HCT116 (cell line): ENCODE data around the gene MAP7.

Experiments
- CBX3 ChIP-seq: IDR thresholded peaks from 2 replicates; pipeline ENCODE4 v1.6.1; 2012; ENCODE audit warnings: low read depth
- CEBPB ChIP-seq: IDR thresholded peaks from 2 replicates; pipeline ENCODE4 v1.6.1; 2012; ENCODE audit warnings: low read depth
- EZH2 ChIP-seq: fragments of 200-600 bp; sonication (generic); IDR thresholded peaks from 2 replicates; pipeline ENCODE4 v1.6.1; 2017; ENCODE audit warnings: antibody characterized with exemption, mixed run types
- EZH2phosphoT487 ChIP-seq: fragments of 200-600 bp; IDR thresholded peaks from 2 replicates; pipeline ENCODE4 v1.6.1; 2018; ENCODE audit warnings: antibody characterized with exemption, borderline replicate concordance
- JUND ChIP-seq: IDR thresholded peaks from 2 replicates; pipeline ENCODE4 v1.6.1; 2012
- POLR2A ChIP-seq: IDR thresholded peaks from 2 replicates; pipeline ENCODE4 v1.7.0; 2011; ENCODE audit warnings: borderline replicate concordance; ENCODE audit not compliant: insufficient read depth, insufficient read length; ENCODE audit errors: extremely low read depth
- RAD21 ChIP-seq: IDR thresholded peaks from 2 replicates; pipeline ENCODE4 v1.6.1; 2012; ENCODE audit warnings: low read depth, mild to moderate bottlenecking
- SP1 ChIP-seq: IDR thresholded peaks from 2 replicates; pipeline ENCODE4 v1.6.1; 2012; ENCODE audit warnings: low read depth
- TCF7L2 ChIP-seq: IDR thresholded peaks from 2 replicates; pipeline ENCODE4 v1.7.0; 2011; ENCODE audit warnings: borderline replicate concordance, inconsistent platforms; ENCODE audit not compliant: insufficient read depth, insufficient read length; ENCODE audit errors: extremely low read depth
- YY1 ChIP-seq: IDR thresholded peaks from 2 replicates; pipeline ENCODE4 v1.6.1; 2011; ENCODE audit warnings: low read length, low read depth, moderate library complexity, mild to moderate bottlenecking; ENCODE audit not compliant: insufficient replicate concordance; ENCODE audit errors: extremely low read depth
- ZNF274 ChIP-seq: fragments of 200-500 bp; sonication (Bioruptor generic); IDR thresholded peaks from 2 replicates; pipeline ENCODE4 v1.6.1; 2014; ENCODE audit warnings: mild to moderate bottlenecking, low read depth, low read length, inconsistent platforms
- TF ChIP-seq, protein P1 (sequence below): IDR thresholded peaks from 2 replicates; pipeline ENCODE4 v1.6.1; 2012; ENCODE audit warnings: low read depth
- TF ChIP-seq, protein P2 (sequence below): IDR thresholded peaks from 2 replicates; pipeline ENCODE4 v1.6.1; 2012
- TF ChIP-seq, protein P3 (sequence below), 3 experiments: fragments of 200-600 bp in 1 of 3; sonication (generic) in 1 of 3; IDR thresholded peaks in 2 of 3; conservative IDR thresholded peaks in 1 of 3; 2 replicates each; pipeline ENCODE4 v1.5.1; 2012 to 2017; ENCODE audit warnings: low read depth in 2 of 3, low read length in 2 of 3, antibody characterized with exemption in 1 of 3, borderline replicate concordance in 1 of 3, control low read depth in 1 of 3, mild to moderate bottlenecking in 1 of 3, mixed read lengths in 1 of 3, mixed run types in 1 of 3, moderate library complexity in 1 of 3; ENCODE audit not compliant: insufficient read depth in 1 of 3

DNA sequence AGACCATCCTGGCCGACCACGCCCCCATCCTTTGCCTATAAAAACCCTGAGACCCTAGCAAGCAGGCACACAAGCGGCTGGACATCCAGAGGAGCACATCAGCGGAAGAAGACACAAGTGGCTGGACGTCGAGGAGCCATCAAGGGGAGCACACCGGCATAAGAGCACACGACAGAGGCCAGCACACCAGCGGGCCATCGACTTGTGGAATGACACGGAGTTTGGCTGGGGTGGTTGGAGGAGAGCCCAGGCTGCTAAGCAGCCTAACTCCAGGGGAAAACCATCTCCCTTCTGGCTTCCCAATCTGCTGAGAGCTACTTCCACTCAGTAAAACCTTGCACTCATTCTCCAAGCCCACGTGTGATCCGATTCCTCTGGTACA is 215.8 kb downstream of the MAP7 start:
- TF ChIP-seq, protein P1, sequence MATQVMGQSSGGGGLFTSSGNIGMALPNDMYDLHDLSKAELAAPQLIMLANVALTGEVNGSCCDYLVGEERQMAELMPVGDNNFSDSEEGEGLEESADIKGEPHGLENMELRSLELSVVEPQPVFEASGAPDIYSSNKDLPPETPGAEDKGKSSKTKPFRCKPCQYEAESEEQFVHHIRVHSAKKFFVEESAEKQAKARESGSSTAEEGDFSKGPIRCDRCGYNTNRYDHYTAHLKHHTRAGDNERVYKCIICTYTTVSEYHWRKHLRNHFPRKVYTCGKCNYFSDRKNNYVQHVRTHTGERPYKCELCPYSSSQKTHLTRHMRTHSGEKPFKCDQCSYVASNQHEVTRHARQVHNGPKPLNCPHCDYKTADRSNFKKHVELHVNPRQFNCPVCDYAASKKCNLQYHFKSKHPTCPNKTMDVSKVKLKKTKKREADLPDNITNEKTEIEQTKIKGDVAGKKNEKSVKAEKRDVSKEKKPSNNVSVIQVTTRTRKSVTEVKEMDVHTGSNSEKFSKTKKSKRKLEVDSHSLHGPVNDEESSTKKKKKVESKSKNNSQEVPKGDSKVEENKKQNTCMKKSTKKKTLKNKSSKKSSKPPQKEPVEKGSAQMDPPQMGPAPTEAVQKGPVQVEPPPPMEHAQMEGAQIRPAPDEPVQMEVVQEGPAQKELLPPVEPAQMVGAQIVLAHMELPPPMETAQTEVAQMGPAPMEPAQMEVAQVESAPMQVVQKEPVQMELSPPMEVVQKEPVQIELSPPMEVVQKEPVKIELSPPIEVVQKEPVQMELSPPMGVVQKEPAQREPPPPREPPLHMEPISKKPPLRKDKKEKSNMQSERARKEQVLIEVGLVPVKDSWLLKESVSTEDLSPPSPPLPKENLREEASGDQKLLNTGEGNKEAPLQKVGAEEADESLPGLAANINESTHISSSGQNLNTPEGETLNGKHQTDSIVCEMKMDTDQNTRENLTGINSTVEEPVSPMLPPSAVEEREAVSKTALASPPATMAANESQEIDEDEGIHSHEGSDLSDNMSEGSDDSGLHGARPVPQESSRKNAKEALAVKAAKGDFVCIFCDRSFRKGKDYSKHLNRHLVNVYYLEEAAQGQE: no peak
- TF ChIP-seq POLR2A (no peak), EZH2 (no peak), CBX3 (no peak), ZNF274 (no peak), CEBPB (no peak), TCF7L2 (no peak), YY1 (no peak), EZH2phosphoT487 (no peak), JUND (no peak), RAD21 (no peak), SP1 (no peak)
- TF ChIP-seq, protein P2, sequence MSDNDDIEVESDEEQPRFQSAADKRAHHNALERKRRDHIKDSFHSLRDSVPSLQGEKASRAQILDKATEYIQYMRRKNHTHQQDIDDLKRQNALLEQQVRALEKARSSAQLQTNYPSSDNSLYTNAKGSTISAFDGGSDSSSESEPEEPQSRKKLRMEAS: no peak
- TF ChIP-seq, protein P3, sequence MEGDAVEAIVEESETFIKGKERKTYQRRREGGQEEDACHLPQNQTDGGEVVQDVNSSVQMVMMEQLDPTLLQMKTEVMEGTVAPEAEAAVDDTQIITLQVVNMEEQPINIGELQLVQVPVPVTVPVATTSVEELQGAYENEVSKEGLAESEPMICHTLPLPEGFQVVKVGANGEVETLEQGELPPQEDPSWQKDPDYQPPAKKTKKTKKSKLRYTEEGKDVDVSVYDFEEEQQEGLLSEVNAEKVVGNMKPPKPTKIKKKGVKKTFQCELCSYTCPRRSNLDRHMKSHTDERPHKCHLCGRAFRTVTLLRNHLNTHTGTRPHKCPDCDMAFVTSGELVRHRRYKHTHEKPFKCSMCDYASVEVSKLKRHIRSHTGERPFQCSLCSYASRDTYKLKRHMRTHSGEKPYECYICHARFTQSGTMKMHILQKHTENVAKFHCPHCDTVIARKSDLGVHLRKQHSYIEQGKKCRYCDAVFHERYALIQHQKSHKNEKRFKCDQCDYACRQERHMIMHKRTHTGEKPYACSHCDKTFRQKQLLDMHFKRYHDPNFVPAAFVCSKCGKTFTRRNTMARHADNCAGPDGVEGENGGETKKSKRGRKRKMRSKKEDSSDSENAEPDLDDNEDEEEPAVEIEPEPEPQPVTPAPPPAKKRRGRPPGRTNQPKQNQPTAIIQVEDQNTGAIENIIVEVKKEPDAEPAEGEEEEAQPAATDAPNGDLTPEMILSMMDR (IDR thresholded peaks at IDR 0.05 in 2 of 3, conservative IDR thresholded peaks at IDR 0.05 in 1 of 3; ENCODE audit: borderline replicate concordance in 1 of 3, insufficient read depth in 1 of 3, low read depth in 2 of 3, low read length in 2 of 3): no peak
